NCI-H2029 treated with DMSO at 0.1 percent for 48 hours (cell line): ENCODE measurements around the gene GADD45G.

Source experiments
- DNase-seq: peaks from one replicate; lab custom pipeline; 2025; lab: John Stamatoyannopoulos, UW

GADD45G gene

GRCh38 chr9:89630508-89630907, 25.7 kb downstream of the GADD45G start:
- no peak for DNase-seq

GRCh38 chr9:89631384-89631783, 26.6 kb downstream of the GADD45G start:
- no peak for DNase-seq

- no peak for DNase-seq
These were observed 27.5 kb downstream of the GADD45G start for GRCh38 chr9:89632192-89632733.

- no peak for DNase-seq
These were observed 27.9 kb downstream of the GADD45G start for GRCh38 chr9:89632736-89633135.

GRCh38 chr9:89633404-89633803, 28.6 kb downstream of the GADD45G start:
- DNase-seq: no peak

GRCh38 chr9:89633920-89634319, 29.1 kb downstream of the GADD45G start:
- DNase-seq: no peak

- peak; percentile 91 for DNase-seq
These were observed 30.4 kb downstream of the GADD45G start for GRCh38 chr9:89634995-89635742.

GRCh38 chr9:89635816-89636215, 31.0 kb downstream of the GADD45G start:
- peak; percentile 91 for DNase-seq

- no peak for DNase-seq
These were observed 33.0 kb downstream of the GADD45G start for GRCh38 chr9:89637787-89638186.

GRCh38 chr9:89638359-89638758, 33.5 kb downstream of the GADD45G start:
- DNase-seq: no peak

GRCh38 chr9:89638893-89639292, 34.1 kb downstream of the GADD45G start:
- DNase-seq: no peak

- DNase-seq: no peak
These were observed 34.6 kb downstream of the GADD45G start for GRCh38 chr9:89639367-89639795.

GRCh38 chr9:89639961-89640360, 35.1 kb downstream of the GADD45G start:
- DNase-seq: no peak

GRCh38 chr9:89640361-89640760, 35.5 kb downstream of the GADD45G start:
- no peak for DNase-seq

GRCh38 chr9:89640801-89641200, 36.0 kb downstream of the GADD45G start:
- no peak for DNase-seq

- DNase-seq: no peak
These were observed 37.2 kb downstream of the GADD45G start for GRCh38 chr9:89641980-89642379.

- DNase-seq: no peak
These were observed 38.0 kb downstream of the GADD45G start for GRCh38 chr9:89642789-89643188.

- DNase-seq: no peak
These were observed 41.6 kb downstream of the GADD45G start for GRCh38 chr9:89646189-89646939.

GRCh38 chr9:89647366-89648128, 42.7 kb downstream of the GADD45G start:
- DNase-seq: no peak

- no peak for DNase-seq
These were observed 43.6 kb downstream of the GADD45G start for GRCh38 chr9:89648247-89649000.

- no peak for DNase-seq
These were observed 44.4 kb downstream of the GADD45G start for GRCh38 chr9:89649039-89649691.
